Breast epithelium (tissue), 4 donors: Measurements from ENCODE around the gene TYMP. TPM values are rescaled to one million over a fixed set of nuclear protein-coding genes. Genes with fewer than 3 reads are reported as not detected.

Experiments used
- DNase-seq, 2 donors: peaks; one replicate each; pipeline ENCODE4 v3.0.0-alpha.2; 2019; ENCODE audit warnings: low spot score in 2 of 2
- H3K27ac ChIP-seq, 2 donors: fragments of 200-600 bp; sonication (generic) in 1 of 2; one replicate each; pipeline ENCODE4 v1.5.1; 2016 to 2019; ENCODE audit warnings: mild to moderate bottlenecking in 1 of 2
- H3K27me3 ChIP-seq, 2 donors: fragments of 200-600 bp; sonication (generic) in 1 of 2; one replicate each; pipeline versions ENCODE4 v1.5.1 to v1.6.0; 2017 to 2019; ENCODE audit warnings: control low read depth in 1 of 2, mild to moderate bottlenecking in 1 of 2
- H3K36me3 ChIP-seq: fragments of 200-600 bp; one replicate; pipeline ENCODE4 v1.5.1; 2019
- H3K4me1 ChIP-seq, 2 donors: fragments of 200-600 bp; sonication (generic); one replicate each; pipeline ENCODE4 v1.5.1; 2016 to 2019; ENCODE audit warnings: control low read depth in 1 of 2
- H3K4me3 ChIP-seq, 3 donors: fragments of 200-600 bp; sonication (generic); 1 replicate in 2 of 3; 2 replicates in 1 of 3; pipeline ENCODE4 v1.5.1; 2016 to 2019; ENCODE audit warnings: mild to moderate bottlenecking in 3 of 3, moderate library complexity in 2 of 3
- H3K9me3 ChIP-seq, 2 donors: fragments of 200-600 bp; sonication (generic) in 1 of 2; one replicate each; pipeline ENCODE4 v1.5.1; 2016 to 2019; ENCODE audit warnings: control low read depth in 1 of 2
- CTCF ChIP-seq, 3 donors: fragments of 450-650 bp; IDR thresholded peaks; one replicate each; pipeline ENCODE4 v1.5.1; 2016 to 2017; ENCODE audit warnings: antibody characterized with exemption in 3 of 3, mild to moderate bottlenecking in 3 of 3, moderate library complexity in 3 of 3
- POLR2A ChIP-seq: fragments of 450-650 bp; IDR thresholded peaks from one replicate; pipeline ENCODE4 v1.6.1; 2016; ENCODE audit warnings: antibody characterized with exemption, mild to moderate bottlenecking, moderate library complexity
- POLR2AphosphoS5 ChIP-seq, 3 donors: sonication (generic); formaldehyde crosslinking; IDR thresholded peaks; one replicate each; pipeline ENCODE4 v1.6.1; 2017; ENCODE audit warnings: antibody characterized with exemption in 3 of 3
- intact Hi-C: fragments of 100-400 bp; cut with DNase I; formaldehyde crosslinking; loops from one replicate; pipeline ENCODE4 v1.15.1; 2023; ENCODE audit warnings: low total_unique reads
- total RNA-seq, 3 donors: library from RNA; depleted of rRNA; stranded (reverse); fragments of >200 nt; gene quantifications; one replicate each; pipeline ENCODE4 v1.1.0, GENCODE V29; 2016

The TYMP gene
- total RNA-seq, 3 donors from 2014 or later: 44.6 to 115 (median 82.9) TPM

- no peak for DNase-seq
- intact Hi-C loops: no loop called here
- Histone ChIP-seq H3K27ac (no peak overlapping the region), H3K4me1 (no peaks in the 10 kb centered on the region), H3K9me3 (no peaks in the 10 kb centered on the region), H3K36me3 (no peaks in the 10 kb centered on the region), H3K4me3 (no peak overlapping the region), H3K27me3 (peaks cover 0 to 6% of the 10 kb centered on the region in 2 donors)
- TF ChIP-seq POLR2AphosphoS5 (IDR thresholded peaks at IDR 0.05) (no peak), CTCF (IDR thresholded peaks at IDR 0.05) (no peak), POLR2A (no peak)
Measured at GRCh38 chr22:50487290-50488005, 42.4 kb downstream of the TYMP start.

GRCh38 chr22:50486561-50487289, 43.1 kb downstream of the TYMP start, which contains the start of gene MIOX:
Gene MIOX, plus strand, starts transcription at chr22:50486859. Its CDS starts 39 bp downstream, at chr22:50486898.
- no peak for DNase-seq
- H3K36me3 ChIP-seq: no peaks in the 10 kb centered on the region
- no peaks in the 10 kb centered on the region for H3K9me3 ChIP-seq
- H3K27ac ChIP-seq: no peak within 1 kb of the TSS
- H3K27me3 ChIP-seq: peaks cover 2 to 12% of the 10 kb centered on the region in 2 donors
- intact Hi-C loops: no loop called here
- no peak within 1 kb of the TSS for H3K4me3 ChIP-seq
- no peak for TF ChIP-seq CTCF (IDR thresholded peaks at IDR 0.05)
- no peak for TF ChIP-seq POLR2AphosphoS5 (IDR thresholded peaks at IDR 0.05)
- TF ChIP-seq POLR2A: no peak
- peaks cover 4% of the 10 kb centered on the region in 2 donors for H3K4me1 ChIP-seq

GRCh38 chr22:50485221-50486131, 44.3 kb downstream of the TYMP start:
- Histone ChIP-seq H3K9me3 (no peaks in the 10 kb centered on the region), H3K27me3 (peaks cover 8 to 16% of the 10 kb centered on the region in 2 donors), H3K27ac (no peak overlapping the region), H3K36me3 (no peaks in the 10 kb centered on the region), H3K4me3 (no peak overlapping the region), H3K4me1 (peaks cover 4 to 10% of the 10 kb centered on the region in 2 donors)
- no peak for DNase-seq
- TF ChIP-seq CTCF (IDR thresholded peaks at IDR 0.05) (no peak), POLR2AphosphoS5 (IDR thresholded peaks at IDR 0.05) (no peak), POLR2A (no peak)
- intact Hi-C loops: no loop called here

- peaks cover 8 to 16% of the 10 kb centered on the region in 2 donors for H3K27me3 ChIP-seq
- no peak overlapping the region for H3K4me3 ChIP-seq
- DNase-seq: no peak
- no peaks in the 10 kb centered on the region for H3K36me3 ChIP-seq
- no peak for TF ChIP-seq CTCF (IDR thresholded peaks at IDR 0.05)
- TF ChIP-seq POLR2AphosphoS5 (IDR thresholded peaks at IDR 0.05): no peak
- TF ChIP-seq POLR2A: no peak
- intact Hi-C loops: no loop called here
- no peaks in the 10 kb centered on the region for H3K9me3 ChIP-seq
- H3K4me1 ChIP-seq: peaks cover 4 to 10% of the 10 kb centered on the region in 2 donors
- no peak overlapping the region for H3K27ac ChIP-seq
Measured at GRCh38 chr22:50483977-50484853, 45.6 kb downstream of the TYMP start.
